PC-3 (cell line): ENCODE results near the gene L3MBTL4. TPM values are rescaled to one million over a fixed set of nuclear protein-coding genes. Genes with fewer than 3 reads are reported as not detected.
"Not testable (repeated sequence)": the region's sequence is repeated elsewhere in the genome, so short reads cannot be mapped to it uniquely, and the experiment has no call there.

Source experiments
- ATAC-seq: fragments of 200-7000 bp; cut with Tn5 transposase; 2 replicates; pipeline ENCODE4 v1.9.1; 2020; ENCODE audit warnings: mild to moderate bottlenecking, moderate library complexity
- BruUV-seq: library from RNA; stranded (reverse); fragments of 400-500 nt; replicated peaks from 2 replicates; lab custom pipeline; 2021; lab: Mats Ljungman, UMichigan
- CTCF ChIA-PET: fragments of 300-600 bp; sonication (Branson Sonifier 250); formaldehyde crosslinking; loops from one replicate; lab custom pipeline; 2022; ENCODE audit warnings: antibody characterized with exemption; lab: Charles Lee
- POLR2A ChIA-PET: fragments of 300-600 bp; sonication (Branson Sonifier 250); formaldehyde crosslinking; loops from one replicate; lab custom pipeline; 2022; ENCODE audit warnings: antibody characterized with exemption; ENCODE audit not compliant: unreplicated experiment; lab: Charles Lee
- DNase-seq: peaks from one replicate; pipeline ENCODE4 v3.0.0-alpha.2; 2015
- H2AFZ ChIP-seq: fragments of 300-600 bp; sonication (generic); 2 replicates; pipeline ENCODE4 v1.6.0; 2016; ENCODE audit warnings: antibody characterized with exemption, low read length
- H3F3A ChIP-seq: fragments of 300-600 bp; sonication (generic); one replicate; pipeline ENCODE4 v1.6.0; 2017; ENCODE audit warnings: antibody characterized with exemption, low read length, control low read depth, mild to moderate bottlenecking; ENCODE audit not compliant: unreplicated experiment
- H3K27ac ChIP-seq: fragments of 300-600 bp; sonication (generic); 2 replicates; pipeline ENCODE4 v1.5.1; 2016; ENCODE audit warnings: mild to moderate bottlenecking, low read length
- H3K27me3 ChIP-seq: fragments of 300-600 bp; sonication (generic); 2 replicates; pipeline ENCODE4 v1.6.1; 2016; ENCODE audit warnings: low read length, mixed read lengths
- H3K36me3 ChIP-seq: fragments of 300-600 bp; sonication (generic); 2 replicates; pipeline ENCODE4 v1.6.1; 2016; ENCODE audit warnings: low read depth, mixed run types, low read length, mixed read lengths
- H3K4me1 ChIP-seq: fragments of 300-600 bp; sonication (generic); 2 replicates; pipeline ENCODE4 v1.5.1; 2016; ENCODE audit warnings: low read length; ENCODE audit not compliant: insufficient read depth
- H3K4me2 ChIP-seq: fragments of 300-600 bp; sonication (generic); 2 replicates; pipeline ENCODE4 v1.6.0; 2016; ENCODE audit warnings: low read length
- H3K4me3 ChIP-seq: fragments of 300-600 bp; sonication (generic); 2 replicates; pipeline ENCODE4 v1.5.1; 2016; ENCODE audit warnings: mild to moderate bottlenecking, low read length, mixed read lengths
- H3K79me2 ChIP-seq: fragments of 300-600 bp; sonication (generic); 2 replicates; pipeline ENCODE4 v1.6.1; 2017; ENCODE audit warnings: low read length, mixed read lengths
- H3K9ac ChIP-seq: fragments of 300-600 bp; sonication (generic); 2 replicates; pipeline ENCODE4 v1.6.0; 2016; ENCODE audit warnings: mild to moderate bottlenecking, low read length
- H3K9me2 ChIP-seq: fragments of 300-600 bp; sonication (generic); replicated peaks from 2 replicates; pipeline ENCODE4 v1.6.1; 2016; ENCODE audit warnings: mixed run types, low read length, mixed read lengths
- H3K9me3 ChIP-seq: fragments of 300-600 bp; sonication (generic); 2 replicates; pipeline ENCODE4 v1.6.1; 2016; ENCODE audit warnings: low read length, mixed read lengths
- H4K20me1 ChIP-seq: fragments of 300-600 bp; sonication (generic); 2 replicates; pipeline ENCODE4 v1.6.1; 2016; ENCODE audit warnings: low read length, mixed read lengths
- EZH2 ChIP-seq: fragments of 300-600 bp; sonication (generic); IDR thresholded peaks from one replicate; pipeline ENCODE4 v1.6.1; 2017; ENCODE audit warnings: antibody characterized with exemption, mild to moderate bottlenecking, low read length; ENCODE audit not compliant: unreplicated experiment
- EZH2phosphoT487 ChIP-seq: fragments of 300-600 bp; sonication (generic); IDR thresholded peaks from 2 replicates; pipeline ENCODE4 v1.6.1; 2018; ENCODE audit warnings: mild to moderate bottlenecking, antibody characterized with exemption, low read length, borderline replicate concordance
- intact Hi-C: fragments of 100-400 bp; cut with micrococcal nuclease; formaldehyde crosslinking; loops from 2 replicates; pipeline ENCODE4 v1.9.0; 2023
- total RNA-seq: library from RNA; depleted of rRNA; stranded (reverse); fragments of >200 nt; gene quantifications from 2 replicates; pipeline ENCODE4 v1.2.3, GENCODE V29; 2014
- TF ChIP-seq, protein P1 (sequence below): fragments of 300-600 bp; sonication (generic); conservative IDR thresholded peaks from 2 replicates; pipeline ENCODE4 v1.5.1; 2017; ENCODE audit warnings: antibody characterized with exemption, low read depth, mild to moderate bottlenecking, low read length

L3MBTL4 gene
- total RNA-seq, 1 experiment from 2014 or later = 0.47 TPM

GRCh38 chr18:6273423-6273822, 141.3 kb downstream of the L3MBTL4 start:
- ATAC-seq = no peak
- Histone ChIP-seq H3K27me3 (no peaks in the 10 kb centered on the region), H3K9me2 (no peaks in the 10 kb centered on the region), H3F3A (no peaks in the 10 kb centered on the region), H3K4me1 (no peaks in the 10 kb centered on the region), H3K9ac (no peak overlapping the region), H3K4me2 (no peak overlapping the region), H3K79me2 (no peaks in the 10 kb centered on the region), H3K4me3 (no peak overlapping the region), H2AFZ (no peak overlapping the region), H4K20me1 (no peaks in the 10 kb centered on the region), H3K27ac (no peak overlapping the region), H3K36me3 (no peaks in the 10 kb centered on the region), H3K9me3 (no peaks in the 10 kb centered on the region)
- CTCF ChIA-PET = no interaction called here
- DNase-seq = no peak
- intact Hi-C loops = no loop called here
- BruUV-seq = no TSS peak
- POLR2A ChIA-PET = no interaction called here
- TF ChIP-seq EZH2phosphoT487 = no peak
- TF ChIP-seq, protein P1, sequence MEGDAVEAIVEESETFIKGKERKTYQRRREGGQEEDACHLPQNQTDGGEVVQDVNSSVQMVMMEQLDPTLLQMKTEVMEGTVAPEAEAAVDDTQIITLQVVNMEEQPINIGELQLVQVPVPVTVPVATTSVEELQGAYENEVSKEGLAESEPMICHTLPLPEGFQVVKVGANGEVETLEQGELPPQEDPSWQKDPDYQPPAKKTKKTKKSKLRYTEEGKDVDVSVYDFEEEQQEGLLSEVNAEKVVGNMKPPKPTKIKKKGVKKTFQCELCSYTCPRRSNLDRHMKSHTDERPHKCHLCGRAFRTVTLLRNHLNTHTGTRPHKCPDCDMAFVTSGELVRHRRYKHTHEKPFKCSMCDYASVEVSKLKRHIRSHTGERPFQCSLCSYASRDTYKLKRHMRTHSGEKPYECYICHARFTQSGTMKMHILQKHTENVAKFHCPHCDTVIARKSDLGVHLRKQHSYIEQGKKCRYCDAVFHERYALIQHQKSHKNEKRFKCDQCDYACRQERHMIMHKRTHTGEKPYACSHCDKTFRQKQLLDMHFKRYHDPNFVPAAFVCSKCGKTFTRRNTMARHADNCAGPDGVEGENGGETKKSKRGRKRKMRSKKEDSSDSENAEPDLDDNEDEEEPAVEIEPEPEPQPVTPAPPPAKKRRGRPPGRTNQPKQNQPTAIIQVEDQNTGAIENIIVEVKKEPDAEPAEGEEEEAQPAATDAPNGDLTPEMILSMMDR = no peak
- no peak for TF ChIP-seq EZH2

DNA sequence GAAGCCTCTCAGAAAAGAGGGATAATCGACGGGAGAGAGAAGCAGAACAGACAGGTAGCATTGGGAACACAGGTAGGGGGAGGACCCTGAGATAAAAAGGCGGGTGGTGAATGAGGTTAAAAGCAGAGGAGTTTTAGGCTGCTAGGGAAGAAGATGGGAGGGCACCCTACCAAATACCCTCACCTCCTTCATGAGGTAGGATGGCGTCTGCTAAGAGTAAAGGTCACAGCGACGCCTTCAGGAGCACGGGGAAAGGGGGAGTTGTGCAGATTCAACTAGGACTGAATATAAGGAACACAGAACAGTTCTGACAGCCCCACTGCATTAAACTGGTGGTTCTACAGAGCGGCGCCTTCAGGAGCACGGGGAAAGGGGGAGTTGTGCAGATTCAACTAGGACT, 142.6 kb downstream of the L3MBTL4 start:
- H2AFZ ChIP-seq, ATAC-seq, H3K4me2 ChIP-seq, H3K4me1 ChIP-seq, intact Hi-C loops, H3K79me2 ChIP-seq, H3K4me3 ChIP-seq, H4K20me1 ChIP-seq, H3K9me2 ChIP-seq, H3K36me3 ChIP-seq, CTCF ChIA-PET, H3K27ac ChIP-seq, BruUV-seq, DNase-seq, H3F3A ChIP-seq, H3K27me3 ChIP-seq, H3K9ac ChIP-seq, H3K9me3 ChIP-seq, POLR2A ChIA-PET: not testable (repeated sequence)

DNA sequence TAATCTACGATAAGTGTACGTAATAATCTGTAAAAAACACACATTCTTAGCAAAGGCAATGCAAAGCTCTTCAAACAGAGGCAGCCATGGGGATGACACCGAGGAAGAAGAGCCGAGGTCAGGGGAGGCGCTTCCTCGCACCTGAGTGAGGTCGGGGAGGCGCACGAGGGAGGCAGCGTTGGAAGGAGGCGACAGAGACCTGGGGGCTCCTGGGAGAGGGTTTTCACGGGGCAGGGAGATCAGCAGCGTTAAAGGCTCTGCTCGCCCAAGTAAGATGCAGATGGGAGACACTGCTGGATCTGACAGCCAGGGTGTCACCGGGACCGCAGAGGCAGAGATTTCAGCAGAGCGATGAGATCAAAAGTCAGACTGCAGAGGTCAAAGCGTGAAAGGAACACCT, 143.1 kb downstream of the L3MBTL4 start:
- CTCF ChIA-PET = no interaction called here
- POLR2A ChIA-PET = no interaction called here

More for the DNA sequence above, 143.1 kb downstream of the L3MBTL4 start:
- Histone ChIP-seq H3F3A (no peaks in the 10 kb centered on the region), H2AFZ (no peak overlapping the region), H3K27me3 (no peaks in the 10 kb centered on the region), H3K4me3 (no peak overlapping the region), H3K9ac (no peak overlapping the region), H3K9me2 (no peaks in the 10 kb centered on the region), H3K4me1 (no peaks in the 10 kb centered on the region), H3K9me3 (no peaks in the 10 kb centered on the region), H3K36me3 (no peaks in the 10 kb centered on the region), H4K20me1 (no peaks in the 10 kb centered on the region), H3K27ac (no peak overlapping the region), H3K4me2 (no peak overlapping the region), H3K79me2 (no peaks in the 10 kb centered on the region)
- BruUV-seq = no TSS peak
- DNase-seq (no peak), ATAC-seq (no peak)
- no peak for TF ChIP-seq EZH2
- TF ChIP-seq, protein P1 = no peak
- TF ChIP-seq EZH2phosphoT487 = no peak
- intact Hi-C loops = no loop called here
